Tibial nerve (tissue), 3 donors: ENCODE measurements around the gene EYS.

Source experiments
- CTCF ChIP-seq, 5 experiments: fragments of 200-600 bp in 3 of 5; fragments of 450-650 bp in 2 of 5; sonication (generic) in 3 of 5; IDR thresholded peaks; one replicate each; pipeline ENCODE4 v1.5.1; 2016 to 2019; ENCODE audit warnings: antibody characterized with exemption in 5 of 5, mild to moderate bottlenecking in 3 of 5, moderate library complexity in 2 of 5
- POLR2A ChIP-seq, 2 donors: fragments of 450-650 bp; IDR thresholded peaks; one replicate each; pipeline ENCODE4 v1.6.1; 2017; ENCODE audit warnings: antibody characterized with exemption in 2 of 2, mild to moderate bottlenecking in 2 of 2, moderate library complexity in 2 of 2

GRCh38 chr6:63731930-63732329, 1975.1 kb downstream of the EYS start:
- no peak for TF ChIP-seq POLR2A (IDR thresholded peaks at IDR 0.05)
- TF ChIP-seq CTCF (IDR thresholded peaks at IDR 0.05) = no peak
